Thyroid gland (tissue), 4 donors: ENCODE data around the gene TUBA4A. TPM values are rescaled to one million over a fixed set of nuclear protein-coding genes. Genes with fewer than 3 reads are reported as not detected.

ENCODE experiments used
- DNase-seq, 2 donors: peaks; one replicate each; pipeline ENCODE4 v3.0.0-alpha.2; 2019
- H3K27ac ChIP-seq, 3 donors: fragments of 200-600 bp; sonication (generic); 1 replicate in 2 of 3; 2 replicates in 1 of 3; pipeline ENCODE4 v1.5.1; 2016 to 2019; ENCODE audit warnings: mild to moderate bottlenecking in 1 of 3, moderate library complexity in 1 of 3
- H3K27me3 ChIP-seq: fragments of 200-600 bp; sonication (generic); one replicate; pipeline ENCODE4 v1.5.1; 2019
- H3K36me3 ChIP-seq, 2 donors: fragments of 200-600 bp; sonication (generic); one replicate each; pipeline ENCODE4 v1.5.1; 2016 to 2019
- H3K4me1 ChIP-seq, 2 donors: fragments of 200-600 bp; sonication (generic); one replicate each; pipeline ENCODE4 v1.5.1; 2017 to 2019
- H3K4me3 ChIP-seq, 3 donors: fragments of 200-600 bp; sonication (generic); replicated peaks in 1 of 3; 1 replicate in 2 of 3; 2 replicates in 1 of 3; pipeline ENCODE4 v1.5.1; 2016; ENCODE audit warnings: mild to moderate bottlenecking in 1 of 3
- H3K9me3 ChIP-seq: fragments of 200-600 bp; sonication (generic); one replicate; pipeline ENCODE4 v1.5.1; 2017
- POLR2A ChIP-seq, 2 donors: fragments of 450-650 bp; IDR thresholded peaks; one replicate each; pipeline ENCODE4 v1.6.1; 2017; ENCODE audit warnings: antibody characterized with exemption in 2 of 2, mild to moderate bottlenecking in 2 of 2, moderate library complexity in 1 of 2
- WGBS, 2 donors: methylation state at CpG; one replicate each; pipeline ENCODE4 v1.1.5; 2017; 5-methylcytosine and 5-hydroxymethylcytosine counted together
- intact Hi-C: fragments of 100-400 bp; cut with DNase I; formaldehyde crosslinking; loops from one replicate; pipeline ENCODE4 v1.15.1; 2023
- total RNA-seq, 4 donors: library from RNA; depleted of rRNA; stranded (reverse); fragments of >200 nt; gene quantifications; one replicate each; pipeline ENCODE4 v1.2.3, GENCODE V29; 2016
- TF ChIP-seq, protein P1 (sequence below), 6 experiments: fragments of 200-600 bp in 3 of 6; fragments of 450-650 bp in 3 of 6; sonication (generic) in 3 of 6; IDR thresholded peaks; one replicate each; pipeline ENCODE4 v1.5.1; 2016 to 2019; ENCODE audit warnings: antibody characterized with exemption in 6 of 6, mild to moderate bottlenecking in 2 of 6, inconsistent platforms in 1 of 6, moderate library complexity in 1 of 6

TUBA4A gene
- total RNA-seq, 4 donors from 2014 or later = 21.0 to 72.4 (median 34.8) TPM

DNA sequence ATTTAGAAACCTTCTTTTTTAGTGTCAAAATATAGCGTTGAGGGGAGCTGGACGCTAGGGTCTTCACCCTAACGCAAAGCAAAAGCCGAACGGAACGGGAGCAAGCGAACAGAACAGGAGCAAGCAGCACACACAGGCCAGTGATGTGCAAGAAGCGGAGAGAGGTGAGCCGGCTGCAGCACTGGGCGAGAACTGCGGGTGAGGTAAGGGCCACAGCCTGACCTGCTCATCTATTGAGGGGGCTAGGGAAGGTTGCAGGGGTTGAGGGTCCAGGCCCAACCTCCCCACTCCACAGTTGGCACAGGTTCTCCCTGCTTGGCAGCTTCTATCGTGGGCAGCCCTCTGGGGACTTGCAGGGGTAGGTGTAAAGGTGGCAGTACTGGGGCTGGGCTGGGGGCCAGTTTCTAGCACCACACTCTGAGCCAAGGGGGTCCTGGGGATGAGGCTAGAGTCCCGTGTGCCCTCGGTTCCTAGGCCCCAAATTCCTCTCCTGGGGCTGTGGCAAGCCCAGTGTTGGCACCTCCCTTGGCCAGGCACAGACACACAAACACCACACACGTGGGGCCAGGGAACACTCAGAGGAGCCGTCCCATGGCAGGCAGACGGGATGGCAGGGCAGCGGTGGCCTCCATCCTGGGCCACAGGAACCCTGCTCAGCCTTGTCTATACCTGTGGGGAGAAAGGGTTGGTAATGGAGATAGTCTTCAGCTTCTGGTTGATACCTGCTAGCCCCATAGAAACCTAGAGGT is 33.8 kb downstream of the TUBA4A start:
- no peak for DNase-seq
- intact Hi-C loops = no loop called here
- peaks cover 44 to 45% of the 10 kb centered on the region in 2 donors for H3K36me3 ChIP-seq

DNA sequence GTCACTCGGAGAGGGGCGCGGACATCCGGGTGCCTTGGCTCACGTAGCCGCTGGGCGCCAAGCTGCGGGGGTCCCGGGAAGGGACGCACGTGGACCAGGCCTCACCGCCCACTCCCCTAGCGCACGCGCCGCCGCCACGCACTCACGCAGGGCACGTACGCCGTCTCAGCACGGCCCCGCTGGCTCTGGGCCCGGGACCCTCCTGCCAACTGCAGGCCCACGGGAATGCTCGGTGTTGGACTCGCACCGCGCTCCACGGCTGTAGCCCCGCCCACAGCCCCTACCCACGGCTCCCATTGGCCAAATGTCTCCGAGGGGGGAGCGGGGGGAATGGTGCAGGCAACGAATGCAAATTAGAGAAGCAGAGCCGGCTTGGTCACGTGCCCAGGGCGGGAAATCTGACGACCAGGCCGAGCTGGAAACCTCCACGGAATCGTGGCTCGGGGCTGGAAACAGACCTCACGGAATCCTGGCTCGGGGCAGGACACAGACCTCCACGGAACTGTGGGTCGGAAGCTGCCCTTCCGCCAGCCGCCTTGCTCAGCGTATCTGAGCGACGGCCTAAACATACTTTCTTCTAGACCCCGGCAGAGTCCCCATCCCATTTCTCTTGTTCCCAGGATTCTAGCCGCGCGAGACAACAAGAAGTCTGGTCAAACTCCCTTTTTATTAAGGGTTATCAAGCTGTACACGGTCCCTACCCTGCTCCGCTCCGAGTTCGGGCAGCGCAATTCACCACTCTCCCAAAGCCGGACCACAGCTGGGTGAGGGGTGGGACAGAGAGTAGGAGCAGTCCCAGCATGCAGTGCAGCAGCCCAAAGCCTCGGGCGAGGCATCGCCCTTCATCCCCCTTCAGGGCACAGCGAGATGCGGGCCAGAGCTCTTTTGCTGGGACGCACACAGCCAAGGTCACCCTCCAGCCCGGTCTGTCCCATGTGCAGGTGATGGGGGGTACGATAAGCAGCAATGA is 34.7 kb downstream of the TUBA4A start, which contains the start of gene ABCB6:
Gene ABCB6, minus strand, starts transcription at position 227 of the 970 bp plus-strand sequence. CDS start 285 bp downstream, outside the sequence.
- Histone ChIP-seq H3K4me3 (peak within 1 kb of the TSS in 2 of 3 donors; percentile 44 to 57), H3K9me3 (no peaks in the 10 kb centered on the region), H3K4me1 (peaks cover 22 to 23% of the 10 kb centered on the region in 2 donors), H3K27ac (peak within 1 kb of the TSS; percentile 73 to 97 (median 89)), H3K27me3 (no peaks in the 10 kb centered on the region), H3K36me3 (peaks cover 36 to 45% of the 10 kb centered on the region in 2 donors)
- TF ChIP-seq, protein P1, sequence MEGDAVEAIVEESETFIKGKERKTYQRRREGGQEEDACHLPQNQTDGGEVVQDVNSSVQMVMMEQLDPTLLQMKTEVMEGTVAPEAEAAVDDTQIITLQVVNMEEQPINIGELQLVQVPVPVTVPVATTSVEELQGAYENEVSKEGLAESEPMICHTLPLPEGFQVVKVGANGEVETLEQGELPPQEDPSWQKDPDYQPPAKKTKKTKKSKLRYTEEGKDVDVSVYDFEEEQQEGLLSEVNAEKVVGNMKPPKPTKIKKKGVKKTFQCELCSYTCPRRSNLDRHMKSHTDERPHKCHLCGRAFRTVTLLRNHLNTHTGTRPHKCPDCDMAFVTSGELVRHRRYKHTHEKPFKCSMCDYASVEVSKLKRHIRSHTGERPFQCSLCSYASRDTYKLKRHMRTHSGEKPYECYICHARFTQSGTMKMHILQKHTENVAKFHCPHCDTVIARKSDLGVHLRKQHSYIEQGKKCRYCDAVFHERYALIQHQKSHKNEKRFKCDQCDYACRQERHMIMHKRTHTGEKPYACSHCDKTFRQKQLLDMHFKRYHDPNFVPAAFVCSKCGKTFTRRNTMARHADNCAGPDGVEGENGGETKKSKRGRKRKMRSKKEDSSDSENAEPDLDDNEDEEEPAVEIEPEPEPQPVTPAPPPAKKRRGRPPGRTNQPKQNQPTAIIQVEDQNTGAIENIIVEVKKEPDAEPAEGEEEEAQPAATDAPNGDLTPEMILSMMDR (IDR thresholded peaks at IDR 0.05) = no peak
- peak; percentile 18 to 89 for TF ChIP-seq POLR2A (IDR thresholded peaks at IDR 0.05)
- 14 to 26% methylated on average over 25 to 52 of the region's 71 CpGs for WGBS, 2 donors
- intact Hi-C loops = no loop called here
- peak; percentile 99 for DNase-seq

More for the DNA sequence above, 33.8 kb downstream of the TUBA4A start:
- TF ChIP-seq, protein P1 (IDR thresholded peaks at IDR 0.05) = no peak
- TF ChIP-seq POLR2A (IDR thresholded peaks at IDR 0.05) = no peak
- H3K9me3 ChIP-seq = no peaks in the 10 kb centered on the region
- no peaks in the 10 kb centered on the region for H3K27me3 ChIP-seq
- H3K4me1 ChIP-seq = peaks cover 22 to 23% of the 10 kb centered on the region in 2 donors
- 89 to 94% methylated on average over 13 to 18 of the region's 18 CpGs for WGBS, 2 donors
- H3K4me3 ChIP-seq = no peak overlapping the region
- H3K27ac ChIP-seq = peak overlapping the region in 1 of 3 donors; percentile 73

DNA sequence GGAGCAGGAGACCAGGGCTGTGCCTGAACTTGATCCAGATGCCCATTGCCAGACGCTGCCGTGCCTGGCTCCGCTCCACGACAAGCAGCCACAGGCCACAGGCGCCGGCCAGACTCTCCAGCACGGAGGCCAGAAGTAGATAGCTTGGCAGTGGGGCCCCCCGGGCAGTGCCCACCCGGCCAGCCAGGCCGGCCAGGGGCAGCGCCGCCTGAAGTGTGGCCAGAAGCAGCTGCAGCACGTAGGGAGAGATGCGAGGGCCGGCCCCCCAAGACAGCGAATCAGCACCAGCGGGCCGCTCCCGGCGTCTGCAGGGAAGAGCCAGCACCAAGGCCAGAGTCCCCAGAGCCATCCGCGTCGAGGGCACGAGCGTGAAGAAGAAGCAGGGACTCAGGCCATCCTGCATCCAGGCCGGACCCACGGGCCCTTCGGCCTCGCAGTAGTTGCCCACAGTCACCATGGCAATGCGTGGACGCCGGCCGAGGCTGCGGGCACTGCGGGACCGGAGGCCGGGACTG is 35.4 kb downstream of the TUBA4A start:
- H3K4me1 ChIP-seq = peaks cover 22 to 23% of the 10 kb centered on the region in 2 donors
- peak in 1 of 2 donors; percentile 74 for DNase-seq
- H3K4me3 ChIP-seq = peak overlapping the region in 2 of 3 donors; percentile 44 to 57
- H3K9me3 ChIP-seq = no peaks in the 10 kb centered on the region
- no peaks in the 10 kb centered on the region for H3K27me3 ChIP-seq
- no peak for TF ChIP-seq POLR2A (IDR thresholded peaks at IDR 0.05)
- TF ChIP-seq, protein P1 (IDR thresholded peaks at IDR 0.05) = no peak
- WGBS, 2 donors = 0% methylated on average over 15 of the region's 37 CpGs; no CpG with 5 or more reads in 1 of the 2 donors
- peak overlapping the region; percentile 73 to 97 (median 89) for H3K27ac ChIP-seq
- intact Hi-C loops = no loop called here
- peaks cover 34 to 45% of the 10 kb centered on the region in 2 donors for H3K36me3 ChIP-seq

DNA sequence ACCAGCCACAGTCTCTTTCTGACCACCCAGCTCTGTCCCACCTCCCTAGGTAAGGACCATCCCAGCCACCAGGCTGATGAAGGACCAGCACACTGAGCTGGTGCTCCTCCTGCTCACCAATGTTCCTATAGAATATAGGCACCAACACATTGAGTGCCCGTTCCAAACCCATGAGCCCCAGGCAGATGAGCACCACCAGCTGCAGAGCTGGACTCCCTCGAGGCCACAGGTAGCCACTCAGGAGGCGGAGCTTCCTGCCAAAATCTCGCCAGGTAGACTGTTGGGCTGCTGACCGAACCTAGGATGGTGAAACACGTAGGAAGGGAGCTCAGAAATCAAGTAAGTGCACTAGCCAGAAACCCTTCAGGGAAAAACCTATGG is 37.2 kb downstream of the TUBA4A start:
- no peak for DNase-seq
- no peaks in the 10 kb centered on the region for H3K9me3 ChIP-seq
- H3K27ac ChIP-seq = peak overlapping the region in 1 of 3 donors; percentile 97
- intact Hi-C loops = no loop called here
- peaks cover 27 to 40% of the 10 kb centered on the region in 2 donors for H3K36me3 ChIP-seq
- H3K27me3 ChIP-seq = no peaks in the 10 kb centered on the region
- H3K4me3 ChIP-seq = no peak overlapping the region
- peaks cover 22 to 23% of the 10 kb centered on the region in 2 donors for H3K4me1 ChIP-seq
- 88 to 89% methylated on average over 6 of the region's 6 CpGs for WGBS, 2 donors
- TF ChIP-seq, protein P1 (IDR thresholded peaks at IDR 0.05) = no peak
- no peak for TF ChIP-seq POLR2A (IDR thresholded peaks at IDR 0.05)
